Esophagus muscularis mucosa (tissue), 3 donors: ENCODE data around the gene ZKSCAN1.

Experiments
- CTCF ChIP-seq, 3 experiments: fragments of 200-600 bp in 2 of 3; fragments of 450-650 bp in 1 of 3; sonication (generic) in 2 of 3; IDR thresholded peaks; one replicate each; pipeline ENCODE4 v1.5.1; 2017 to 2019; ENCODE audit warnings: antibody characterized with exemption in 3 of 3, mild to moderate bottlenecking in 2 of 3, moderate library complexity in 1 of 3
- POLR2AphosphoS5 ChIP-seq, 2 donors: sonication (generic); formaldehyde crosslinking; IDR thresholded peaks; one replicate each; pipeline ENCODE4 v1.6.1; 2017; ENCODE audit warnings: antibody characterized with exemption in 2 of 2

- TF ChIP-seq CTCF (IDR thresholded peaks at IDR 0.05) (no peak), POLR2AphosphoS5 (IDR thresholded peaks at IDR 0.05) (no peak)
These were observed 8.7 kb downstream of the ZKSCAN1 start for GRCh38 chr7:100024020-100024619.
